HepG2 (cell line): ENCODE measurements around the gene VSX1. TPM values are rescaled to one million over a fixed set of nuclear protein-coding genes. Genes with fewer than 3 reads are reported as not detected.

ENCODE experiments used
- BHLHE40 ChIP-seq: IDR thresholded peaks from 2 replicates; pipeline ENCODE4 v1.6.1; 2011; ENCODE audit warnings: low read length, improper control_type of control experiment
- FLYWCH1 ChIP-seq: sonication (generic); formaldehyde crosslinking; IDR thresholded peaks from 2 replicates; pipeline ENCODE4 v1.8.1; 2023; ENCODE audit warnings: mild to moderate bottlenecking, missing genetic modification reagents
- FOXA1 ChIP-seq, 2 experiments: fragments of 450-650 bp in 1 of 2; sonication (generic) in 1 of 2; formaldehyde crosslinking in 1 of 2; IDR thresholded peaks; 2 replicates each; pipeline versions ENCODE4 v1.4.0 to v1.6.1; 2016 to 2020; ENCODE audit warnings: missing genetic modification reagents in 1 of 2
- HMG20B ChIP-seq: conservative IDR thresholded peaks from 2 replicates; pipeline ENCODE4 v1.6.1; 2016; ENCODE audit warnings: missing genetic modification reagents, missing compliant biosample characterization
- HOXA9 ChIP-seq: sonication (generic); formaldehyde crosslinking; IDR thresholded peaks from 2 replicates; pipeline ENCODE4 v1.8.1; 2022; ENCODE audit warnings: missing genetic modification reagents, mild to moderate bottlenecking, moderate library complexity, borderline replicate concordance
- MIER3 ChIP-seq: IDR thresholded peaks from 2 replicates; pipeline ENCODE4 v1.6.1; 2016; ENCODE audit warnings: missing compliant biosample characterization, borderline replicate concordance
- NAIF1 ChIP-seq: sonication (generic); formaldehyde crosslinking; IDR thresholded peaks from 2 replicates; pipeline ENCODE4 v1.5.0; 2020; ENCODE audit warnings: mild to moderate bottlenecking, missing genetic modification reagents, borderline replicate concordance
- POLR2AphosphoS2 ChIP-seq: IDR thresholded peaks from 2 replicates; pipeline ENCODE4 v1.6.1; 2011; ENCODE audit warnings: low read depth, low read length, improper control_type of control experiment
- SCMH1 ChIP-seq: sonication (generic); formaldehyde crosslinking; IDR thresholded peaks from 2 replicates; pipeline ENCODE4 v1.9.0; 2021; ENCODE audit warnings: missing genetic modification reagents, mild to moderate bottlenecking, borderline replicate concordance
- SRF ChIP-seq: IDR thresholded peaks from 2 replicates; pipeline ENCODE4 v1.6.1; 2011; ENCODE audit warnings: mild to moderate bottlenecking, low read depth, low read length, moderate library complexity
- TMF1 ChIP-seq: sonication (generic); formaldehyde crosslinking; IDR thresholded peaks from 2 replicates; pipeline ENCODE4 v1.8.1; 2022; ENCODE audit warnings: low read depth, missing genetic modification reagents
- ZBTB21 ChIP-seq: sonication (generic); formaldehyde crosslinking; IDR thresholded peaks from 2 replicates; pipeline ENCODE4 v1.4.0; 2020; ENCODE audit warnings: missing genetic modification reagents
- ZBTB42 ChIP-seq: sonication (generic); formaldehyde crosslinking; IDR thresholded peaks from 2 replicates; pipeline ENCODE4 v1.5.0; 2020; ENCODE audit warnings: mild to moderate bottlenecking, missing genetic modification reagents
- ZNF234 ChIP-seq: sonication (generic); formaldehyde crosslinking; conservative IDR thresholded peaks from 2 replicates; pipeline ENCODE4 v1.5.1; 2020; ENCODE audit warnings: mild to moderate bottlenecking, missing genetic modification reagents
- ZNF337 ChIP-seq: sonication (generic); formaldehyde crosslinking; IDR thresholded peaks from 2 replicates; pipeline ENCODE4 v1.5.1; 2020; ENCODE audit warnings: missing genetic modification reagents, low read depth, mild to moderate bottlenecking, borderline replicate concordance
- ZNF33A ChIP-seq: sonication (generic); formaldehyde crosslinking; IDR thresholded peaks from 2 replicates; pipeline ENCODE4 v1.5.1; 2020; ENCODE audit warnings: missing genetic modification reagents, mild to moderate bottlenecking, moderate library complexity, borderline replicate concordance
- ZNF589 ChIP-seq: sonication (generic); formaldehyde crosslinking; conservative IDR thresholded peaks from 2 replicates; pipeline ENCODE4 v1.8.0; 2022; ENCODE audit warnings: mild to moderate bottlenecking, moderate library complexity, missing genetic modification reagents
- ZNF713 ChIP-seq: sonication (generic); formaldehyde crosslinking; IDR thresholded peaks from 2 replicates; pipeline ENCODE4 v1.4.0; 2020; ENCODE audit warnings: mild to moderate bottlenecking, missing genetic modification reagents
- ZNF75D ChIP-seq: sonication (generic); formaldehyde crosslinking; IDR thresholded peaks from 2 replicates; pipeline ENCODE4 v1.8.1; 2023; ENCODE audit warnings: missing genetic modification reagents, mild to moderate bottlenecking, borderline replicate concordance
- polyA plus RNA-seq, 8 experiments: library from polyadenylated mRNA; depleted of rRNA in 3 of 8; stranded (reverse) in 7 of 8; unstranded in 1 of 8; fragments of >200 nt; fragmentation: Illumina TruSeq in 4 of 8; extraction: Trizol in 4 of 8; gene quantifications; 2 replicates each; pipeline versions ENCODE4 v1.2.1 to v1.2.3, GENCODE V29; 2011 to 2016; ENCODE audit warnings: low read depth in 4 of 8, missing spikeins in 1 of 8, mixed read lengths in 1 of 8; ENCODE audit not compliant: insufficient read depth in 1 of 8
- total RNA-seq, 5 experiments: library from RNA; depleted of rRNA; stranded (reverse); fragments of >200 nt; fragmentation: Illumina TruSeq; extraction: Trizol; gene quantifications; 2 replicates each; pipeline ENCODE4 v1.2.3, GENCODE V29; 2016; ENCODE audit warnings: low read depth in 1 of 5
- TF ChIP-seq, protein P1 (sequence below): sonication (generic); formaldehyde crosslinking; IDR thresholded peaks from 2 replicates; pipeline ENCODE4 v1.5.1; 2020; ENCODE audit warnings: missing genetic modification reagents, mild to moderate bottlenecking, borderline replicate concordance
- TF ChIP-seq, protein P2 (sequence below): IDR thresholded peaks from 2 replicates; pipeline ENCODE4 v1.6.1; 2016; ENCODE audit warnings: missing genetic modification reagents, missing compliant biosample characterization
- TF ChIP-seq, protein P3 (sequence below): sonication (generic); formaldehyde crosslinking; IDR thresholded peaks from 2 replicates; pipeline ENCODE4 v1.8.0; 2022; ENCODE audit warnings: mild to moderate bottlenecking, missing genetic modification reagents, moderate library complexity
- TF ChIP-seq, protein P4 (sequence below): sonication (generic); formaldehyde crosslinking; IDR thresholded peaks from 2 replicates; pipeline ENCODE4 v1.4.0; 2020; ENCODE audit warnings: missing genetic modification reagents, borderline replicate concordance
- TF ChIP-seq, protein P5 (sequence below): sonication (generic); formaldehyde crosslinking; IDR thresholded peaks from 2 replicates; pipeline ENCODE4 v1.4.0; 2020; ENCODE audit warnings: missing genetic modification reagents, low read depth, mild to moderate bottlenecking, borderline replicate concordance

VSX1 gene
- total and polyA plus RNA-seq, 2 of the 13 experiments (the other 11 are each of a cell fraction or from before 2014, with no cell fraction given): 0.04 TPM; not detected in 1

DNA sequence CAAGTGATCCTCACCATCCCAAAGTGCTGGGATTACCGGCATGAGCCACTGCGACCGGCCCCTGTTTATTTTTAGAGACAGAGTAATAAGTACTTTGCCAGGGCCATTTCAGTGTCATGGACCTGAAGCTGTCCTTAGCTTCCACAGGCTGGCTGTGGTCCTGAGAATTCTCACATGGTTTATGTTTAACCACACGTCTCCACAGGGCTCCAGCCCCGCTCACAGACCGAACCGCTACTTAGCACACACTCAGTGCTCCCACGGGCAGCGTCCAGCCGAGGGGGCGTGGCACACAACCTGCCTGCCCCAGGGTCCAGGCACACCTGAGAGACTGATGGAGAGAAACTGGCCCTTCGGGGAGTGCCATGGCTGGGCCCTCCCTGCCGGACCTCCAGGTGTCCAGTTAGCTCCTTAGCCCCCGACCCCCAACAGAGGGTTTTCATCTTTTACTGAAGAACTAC is 35.7 kb downstream of the VSX1 start (continued):
- TF ChIP-seq, protein P1, sequence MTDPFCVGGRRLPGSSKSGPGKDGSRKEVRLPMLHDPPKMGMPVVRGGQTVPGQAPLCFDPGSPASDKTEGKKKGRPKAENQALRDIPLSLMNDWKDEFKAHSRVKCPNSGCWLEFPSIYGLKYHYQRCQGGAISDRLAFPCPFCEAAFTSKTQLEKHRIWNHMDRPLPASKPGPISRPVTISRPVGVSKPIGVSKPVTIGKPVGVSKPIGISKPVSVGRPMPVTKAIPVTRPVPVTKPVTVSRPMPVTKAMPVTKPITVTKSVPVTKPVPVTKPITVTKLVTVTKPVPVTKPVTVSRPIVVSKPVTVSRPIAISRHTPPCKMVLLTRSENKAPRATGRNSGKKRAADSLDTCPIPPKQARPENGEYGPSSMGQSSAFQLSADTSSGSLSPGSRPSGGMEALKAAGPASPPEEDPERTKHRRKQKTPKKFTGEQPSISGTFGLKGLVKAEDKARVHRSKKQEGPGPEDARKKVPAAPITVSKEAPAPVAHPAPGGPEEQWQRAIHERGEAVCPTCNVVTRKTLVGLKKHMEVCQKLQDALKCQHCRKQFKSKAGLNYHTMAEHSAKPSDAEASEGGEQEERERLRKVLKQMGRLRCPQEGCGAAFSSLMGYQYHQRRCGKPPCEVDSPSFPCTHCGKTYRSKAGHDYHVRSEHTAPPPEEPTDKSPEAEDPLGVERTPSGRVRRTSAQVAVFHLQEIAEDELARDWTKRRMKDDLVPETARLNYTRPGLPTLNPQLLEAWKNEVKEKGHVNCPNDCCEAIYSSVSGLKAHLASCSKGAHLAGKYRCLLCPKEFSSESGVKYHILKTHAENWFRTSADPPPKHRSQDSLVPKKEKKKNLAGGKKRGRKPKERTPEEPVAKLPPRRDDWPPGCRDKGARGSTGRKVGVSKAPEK (CRISPR knock-in tag): no peak
- TF ChIP-seq FOXA1 (IDR thresholded peaks at IDR 0.05): no peak
- no peak for TF ChIP-seq FOXA1 (CRISPR knock-in tag; IDR thresholded peaks at IDR 0.05)
- no peak for TF ChIP-seq FLYWCH1 (CRISPR knock-in tag)
- no peak for TF ChIP-seq TMF1 (CRISPR knock-in tag)
- no peak for TF ChIP-seq BHLHE40
- TF ChIP-seq, protein P2, sequence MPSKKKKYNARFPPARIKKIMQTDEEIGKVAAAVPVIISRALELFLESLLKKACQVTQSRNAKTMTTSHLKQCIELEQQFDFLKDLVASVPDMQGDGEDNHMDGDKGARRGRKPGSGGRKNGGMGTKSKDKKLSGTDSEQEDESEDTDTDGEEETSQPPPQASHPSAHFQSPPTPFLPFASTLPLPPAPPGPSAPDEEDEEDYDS (CRISPR knock-in tag): no peak
- no peak for TF ChIP-seq ZNF75D (CRISPR knock-in tag)
- no peak for TF ChIP-seq HMG20B (CRISPR knock-in tag)
- TF ChIP-seq, protein P3, sequence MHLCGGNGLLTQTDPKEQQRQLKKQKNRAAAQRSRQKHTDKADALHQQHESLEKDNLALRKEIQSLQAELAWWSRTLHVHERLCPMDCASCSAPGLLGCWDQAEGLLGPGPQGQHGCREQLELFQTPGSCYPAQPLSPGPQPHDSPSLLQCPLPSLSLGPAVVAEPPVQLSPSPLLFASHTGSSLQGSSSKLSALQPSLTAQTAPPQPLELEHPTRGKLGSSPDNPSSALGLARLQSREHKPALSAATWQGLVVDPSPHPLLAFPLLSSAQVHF (CRISPR knock-in tag): no peak
- TF ChIP-seq HOXA9 (CRISPR knock-in tag): no peak
- no peak for TF ChIP-seq ZNF234 (CRISPR knock-in tag)
- TF ChIP-seq ZNF337 (CRISPR knock-in tag): no peak
- TF ChIP-seq, protein P4, sequence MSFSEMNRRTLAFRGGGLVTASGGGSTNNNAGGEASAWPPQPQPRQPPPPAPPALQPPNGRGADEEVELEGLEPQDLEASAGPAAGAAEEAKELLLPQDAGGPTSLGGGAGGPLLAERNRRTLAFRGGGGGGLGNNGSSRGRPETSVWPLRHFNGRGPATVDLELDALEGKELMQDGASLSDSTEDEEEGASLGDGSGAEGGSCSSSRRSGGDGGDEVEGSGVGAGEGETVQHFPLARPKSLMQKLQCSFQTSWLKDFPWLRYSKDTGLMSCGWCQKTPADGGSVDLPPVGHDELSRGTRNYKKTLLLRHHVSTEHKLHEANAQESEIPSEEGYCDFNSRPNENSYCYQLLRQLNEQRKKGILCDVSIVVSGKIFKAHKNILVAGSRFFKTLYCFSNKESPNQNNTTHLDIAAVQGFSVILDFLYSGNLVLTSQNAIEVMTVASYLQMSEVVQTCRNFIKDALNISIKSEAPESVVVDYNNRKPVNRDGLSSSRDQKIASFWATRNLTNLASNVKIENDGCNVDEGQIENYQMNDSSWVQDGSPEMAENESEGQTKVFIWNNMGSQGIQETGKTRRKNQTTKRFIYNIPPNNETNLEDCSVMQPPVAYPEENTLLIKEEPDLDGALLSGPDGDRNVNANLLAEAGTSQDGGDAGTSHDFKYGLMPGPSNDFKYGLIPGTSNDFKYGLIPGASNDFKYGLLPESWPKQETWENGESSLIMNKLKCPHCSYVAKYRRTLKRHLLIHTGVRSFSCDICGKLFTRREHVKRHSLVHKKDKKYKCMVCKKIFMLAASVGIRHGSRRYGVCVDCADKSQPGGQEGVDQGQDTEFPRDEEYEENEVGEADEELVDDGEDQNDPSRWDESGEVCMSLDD: no peak
- no peak for TF ChIP-seq ZNF33A
- no peak for TF ChIP-seq ZBTB42 (CRISPR knock-in tag)
- TF ChIP-seq POLR2AphosphoS2: no peak
- no peak for TF ChIP-seq NAIF1 (CRISPR knock-in tag)
- TF ChIP-seq ZNF713: no peak
- TF ChIP-seq SCMH1 (CRISPR knock-in tag): no peak
- no peak for TF ChIP-seq ZNF589
- TF ChIP-seq ZBTB21 (CRISPR knock-in tag): no peak
- no peak for TF ChIP-seq SRF
- TF ChIP-seq, protein P5, sequence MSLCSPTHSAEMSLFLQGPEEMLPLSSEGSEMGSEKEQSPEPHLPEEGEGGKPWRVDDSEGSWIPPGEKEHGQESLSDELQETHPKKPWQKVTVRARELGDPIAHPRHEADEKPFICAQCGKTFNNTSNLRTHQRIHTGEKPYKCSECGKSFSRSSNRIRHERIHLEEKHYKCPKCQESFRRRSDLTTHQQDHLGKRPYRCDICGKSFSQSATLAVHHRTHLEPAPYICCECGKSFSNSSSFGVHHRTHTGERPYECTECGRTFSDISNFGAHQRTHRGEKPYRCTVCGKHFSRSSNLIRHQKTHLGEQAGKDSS (CRISPR knock-in tag): no peak
- no peak for TF ChIP-seq MIER3 (CRISPR knock-in tag)
